Posterior vena cava (tissue), 2 donors: ENCODE measurements around the gene MCCD1. TPM values are rescaled to one million over a fixed set of nuclear protein-coding genes. Genes with fewer than 3 reads are reported as not detected.
"Not testable (repeated sequence)": the region's sequence is repeated elsewhere in the genome, so short reads cannot be mapped to it uniquely, and the experiment has no call there.

Source experiments
- DNase-seq: peaks from one replicate; pipeline ENCODE4 v3.0.0-alpha.2; 2020; ENCODE audit warnings: low spot score
- intact Hi-C, 2 donors: fragments of 100-400 bp; cut with DNase I; formaldehyde crosslinking; loops; one replicate each; pipeline versions ENCODE4 v1.14.1 to v1.14.2; 2022 to 2023
- total RNA-seq, 2 donors: library from RNA; stranded (reverse); fragmentation: NEBNext Ultra II Directional; extraction: Animal tissue kit (Norgen Biotek cat#: 25700); gene quantifications; one replicate each; pipeline ENCODE4 v1.2.1, GENCODE V29; 2021
- donor health status: DM: yes; HTN: yes; CAD: no.
- donor health status: DM: yes; HTN: yes; CAD: no.

MCCD1 gene
- total RNA-seq, 2 donors from 2014 or later = not detected

DNA sequence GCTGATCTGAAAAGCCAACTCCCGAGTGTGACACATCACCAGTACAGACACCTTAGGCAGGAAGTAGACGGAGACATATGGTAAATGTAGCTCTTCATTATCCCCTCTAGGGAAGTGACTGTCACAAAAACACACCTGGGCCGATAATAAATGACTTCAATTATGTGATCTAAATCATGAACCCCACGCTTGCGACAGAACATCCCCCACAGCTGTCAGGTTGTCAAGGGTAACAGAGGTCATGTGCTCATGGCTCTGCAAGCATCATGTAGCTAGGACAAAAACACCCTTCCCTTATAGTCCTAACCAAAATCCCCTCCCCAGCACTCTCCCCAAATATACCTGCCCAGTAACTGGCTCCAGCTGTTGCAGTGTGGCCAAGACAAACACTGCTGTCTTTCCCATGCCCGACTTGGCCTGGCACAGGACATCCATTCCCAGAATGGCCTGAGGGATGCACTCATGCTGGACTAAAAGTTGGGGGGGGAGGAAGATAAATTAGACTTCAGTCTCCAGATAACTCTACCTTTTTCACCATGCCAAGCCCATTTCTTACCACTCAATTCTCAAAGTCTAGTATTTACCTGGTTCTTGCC lies 10.1 kb downstream of the MCCD1 start:
- intact Hi-C loops = no loop called here
- no peak for DNase-seq

DNA sequence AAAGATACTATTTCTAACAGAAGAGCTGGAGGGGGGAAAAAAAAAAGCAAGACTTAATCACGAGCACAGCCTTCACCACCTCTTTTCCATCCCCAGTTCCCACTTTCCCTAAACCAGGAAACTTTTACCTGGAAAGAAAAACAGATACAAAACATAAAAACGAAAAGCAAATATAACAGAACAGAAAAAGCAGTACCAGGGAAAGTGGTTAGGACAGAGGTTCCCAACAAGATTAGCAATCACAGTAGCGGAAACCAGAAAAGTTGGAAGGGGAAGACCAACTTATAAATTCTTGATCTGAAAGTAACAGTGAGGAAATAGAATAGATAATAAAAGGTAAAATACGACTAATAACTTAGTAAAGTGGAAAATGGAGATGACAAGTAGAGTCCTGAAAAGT lies 11.9 kb downstream of the MCCD1 start:
- intact Hi-C loops = no loop called here
- DNase-seq = no peak

DNA sequence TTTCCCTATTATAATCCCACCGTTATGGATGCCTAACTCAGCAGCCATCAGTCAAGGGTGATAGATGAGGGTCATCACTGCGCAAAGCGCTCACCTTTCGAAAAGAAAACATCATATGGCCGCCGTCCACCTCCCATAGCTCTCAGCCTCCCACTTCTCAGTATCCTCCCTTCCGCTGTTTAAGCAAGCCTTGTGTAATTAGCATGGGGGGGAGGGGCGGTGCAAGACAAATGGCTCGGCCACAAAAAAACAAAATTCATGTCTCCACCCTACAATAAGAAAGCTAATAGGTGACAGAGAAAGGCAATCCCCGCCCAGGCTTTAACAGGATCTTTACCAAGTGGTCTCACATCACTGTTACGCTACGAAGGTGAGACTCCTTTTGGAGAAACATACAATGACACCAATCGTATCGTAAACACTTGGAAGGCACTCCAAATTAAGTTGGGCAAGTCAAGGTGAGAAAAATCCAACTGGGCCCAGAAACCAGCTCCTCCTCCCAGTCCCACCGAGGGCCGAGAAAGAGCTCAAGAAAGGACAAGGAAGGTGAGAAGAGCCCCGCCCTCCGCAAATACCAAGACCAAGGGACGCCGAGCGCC lies 12.4 kb downstream of the MCCD1 start:
- intact Hi-C loops = no loop called here
- DNase-seq = peak; percentile 86

DNA sequence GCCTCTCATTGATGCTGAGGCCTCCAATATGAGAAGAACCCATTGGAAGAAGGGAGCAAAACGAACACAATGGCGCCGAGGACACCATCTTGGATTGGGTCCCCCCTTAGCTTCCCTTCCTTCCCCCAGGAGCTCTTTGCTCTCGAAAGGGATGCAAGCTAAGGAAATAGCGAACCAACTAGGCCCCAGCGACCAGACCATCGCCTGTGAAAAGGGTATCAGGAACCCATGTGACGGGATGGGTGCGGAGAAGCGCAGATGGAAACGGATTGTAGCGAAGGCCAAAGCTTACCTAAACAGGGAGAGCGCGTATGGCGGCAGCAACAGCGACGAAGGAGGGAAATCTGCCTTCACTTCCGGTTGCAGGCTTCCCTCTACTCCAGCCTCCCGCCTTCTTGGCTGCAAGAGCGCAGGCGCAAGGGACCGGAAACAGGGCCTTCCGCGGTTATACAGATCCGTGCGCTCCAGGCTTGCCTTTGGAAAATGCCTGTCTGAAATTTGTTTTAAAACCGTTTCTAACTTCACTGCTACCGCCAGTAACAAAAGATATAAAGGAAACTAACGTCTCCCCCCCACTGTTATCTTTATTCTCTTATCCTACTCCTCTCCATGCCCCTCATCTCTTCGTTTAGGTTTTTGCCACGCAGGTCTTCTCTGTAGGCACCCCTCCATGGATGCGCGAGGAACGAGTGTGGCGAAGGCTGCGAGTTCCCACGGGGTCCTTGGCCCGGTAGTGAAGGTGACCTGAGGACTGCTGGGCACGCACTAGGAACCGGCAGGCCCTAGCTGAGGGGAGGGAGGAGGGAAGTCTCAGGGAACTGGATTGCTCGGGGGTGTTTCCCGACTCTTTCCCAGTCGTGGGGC lies 13.1 kb downstream of the MCCD1 start, which contains the start of gene DDX39B:
DDX39B (minus strand) TSS at position 346 of the 864 bp plus-strand sequence. CDS start 1,471 bp downstream, outside the sequence.
- intact Hi-C loops = no loop called here

DNA sequence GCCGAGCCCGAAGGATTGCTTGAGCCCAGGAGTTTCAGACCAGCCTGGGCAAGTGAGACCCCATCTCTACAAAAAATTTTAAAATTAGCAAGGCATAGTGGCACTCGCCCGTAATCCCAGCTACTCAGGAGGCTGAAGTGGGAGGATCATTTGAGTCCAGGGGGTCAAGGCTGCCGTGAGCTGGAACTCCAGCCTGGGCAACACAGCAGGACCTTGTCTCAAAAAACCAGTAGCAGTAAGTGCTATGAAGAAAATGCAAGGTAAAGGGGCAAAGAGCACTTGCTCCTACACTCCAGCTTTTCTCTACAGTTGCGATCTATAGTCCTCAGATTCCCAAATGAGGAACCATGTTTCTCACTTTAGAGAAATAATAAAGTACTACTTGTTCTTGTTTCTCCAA lies 14.9 kb downstream of the MCCD1 start:
- DNase-seq = no peak
- intact Hi-C loops = no loop called here

More for the DNA sequence above, 13.1 kb downstream of the MCCD1 start, which contains the start of gene DDX39B:
- DNase-seq = peak; percentile 99

DNA sequence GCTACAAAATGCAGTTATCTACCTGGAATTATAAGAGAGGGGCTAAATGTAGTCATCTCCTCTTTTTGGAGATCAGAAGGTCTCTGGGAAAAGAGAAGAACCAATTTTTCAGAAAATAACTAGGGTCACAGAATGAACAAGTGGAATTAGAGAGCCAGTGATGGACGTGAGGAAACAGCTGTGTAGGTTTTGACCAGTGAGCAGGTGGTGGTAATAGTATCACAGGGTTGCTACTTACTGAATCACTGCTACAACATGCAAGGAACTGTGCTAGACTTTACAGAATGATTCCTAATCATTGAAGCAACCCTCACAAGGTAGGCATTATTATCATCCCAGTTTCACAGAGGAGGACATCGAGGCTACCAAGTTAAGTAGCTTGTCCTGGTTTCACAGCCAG lies 15.9 kb downstream of the MCCD1 start:
- DNase-seq = no peak
- intact Hi-C loops = loop anchor here in 1 of 2 donors (5.0 kb wide), 1 partner anchor 53 kb away; no protein-coding TSS in a partner anchor

DNA sequence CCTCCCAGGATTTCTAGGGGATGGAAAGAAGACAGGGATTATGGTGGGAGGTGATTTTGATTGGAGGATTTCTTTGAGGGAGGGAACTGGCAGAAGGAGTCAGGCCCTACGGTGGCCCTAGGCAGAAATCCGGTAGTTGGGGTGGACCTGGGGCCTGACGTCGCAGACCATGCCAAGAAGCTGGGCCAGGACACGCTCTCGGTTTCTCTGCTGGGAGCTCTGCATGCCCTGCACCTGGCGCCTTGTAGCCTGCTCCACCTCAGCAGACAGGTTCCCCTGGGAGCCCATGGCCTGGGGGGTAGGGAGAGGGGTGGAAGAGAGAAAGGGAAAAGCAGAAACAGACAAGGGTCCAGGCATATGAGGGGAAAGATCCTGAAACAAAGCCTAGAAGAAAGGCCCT lies 16.5 kb downstream of the MCCD1 start:
- DNase-seq = no peak
- intact Hi-C loops = loop anchor here in 1 of 2 donors (5.0 kb wide), 1 partner anchor 52 kb away; no protein-coding TSS in a partner anchor

GRCh38 chr6:31546339-31546957 lies 17.7 kb downstream of the MCCD1 start, which contains the start of gene ATP6V1G2:
ATP6V1G2 (minus strand) TSS chr6:31546608; CDS start chr6:31546559, 49 bp downstream.
- peak; percentile 95 for DNase-seq
- intact Hi-C loops = loop anchor here (1.0 to 5.0 kb wide), 2 partner anchors 51 to 54 kb away; no protein-coding TSS in a partner anchor

DNA sequence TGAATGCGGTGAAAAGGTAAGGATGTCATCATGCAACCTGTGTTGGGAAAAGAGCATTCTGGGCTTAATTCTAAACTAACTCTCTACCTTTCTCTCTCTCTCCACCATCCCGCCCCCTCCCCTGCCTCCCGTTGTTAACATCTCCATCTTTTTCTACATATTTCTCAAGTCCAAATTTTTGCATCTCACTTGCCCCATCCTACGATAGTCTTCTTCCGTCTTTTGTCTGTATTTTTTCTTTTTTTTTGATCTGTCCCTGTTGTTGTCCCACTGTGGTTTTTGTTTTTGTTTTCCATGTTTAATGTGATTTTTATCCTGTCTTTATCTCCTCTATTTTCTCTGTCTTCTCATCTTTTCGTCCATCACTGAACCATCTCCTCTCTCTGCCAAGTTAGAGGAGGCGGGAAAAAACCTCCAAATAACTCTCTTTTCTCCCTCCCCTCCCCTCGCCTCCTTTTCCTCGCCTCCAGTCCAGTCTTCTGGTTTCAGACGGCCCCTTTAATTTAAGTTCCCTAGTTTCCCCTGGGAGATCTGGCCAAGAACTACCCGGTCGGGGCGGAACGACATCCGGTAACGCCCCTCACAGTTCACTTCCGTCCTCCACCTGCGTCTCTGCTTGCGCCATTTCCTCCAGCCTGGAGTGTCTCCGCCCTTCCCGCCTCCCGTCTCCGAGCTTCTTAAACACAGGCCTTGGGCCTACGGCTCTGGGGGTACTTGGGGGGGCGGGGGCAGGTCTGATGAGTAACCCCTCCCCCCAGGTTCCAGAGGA lies 18.4 kb downstream of the MCCD1 start, which contains the start of gene NFKBIL1:
NFKBIL1 (plus strand) TSS at position 651 of the 769 bp plus-strand sequence; CDS start at position 738, 87 bp downstream.
- intact Hi-C loops = loop anchor here (1.0 to 5.0 kb wide), 2 partner anchors 50 to 53 kb away; no protein-coding TSS in a partner anchor
- peak; percentile 98 for DNase-seq

GRCh38 chr6:31547727-31548543 lies 19.2 kb downstream of the MCCD1 start:
- intact Hi-C loops = loop anchor here in 1 of 2 donors (5.0 kb wide), 1 partner anchor 49 kb away; no protein-coding TSS in a partner anchor
- DNase-seq = no peak

DNA sequence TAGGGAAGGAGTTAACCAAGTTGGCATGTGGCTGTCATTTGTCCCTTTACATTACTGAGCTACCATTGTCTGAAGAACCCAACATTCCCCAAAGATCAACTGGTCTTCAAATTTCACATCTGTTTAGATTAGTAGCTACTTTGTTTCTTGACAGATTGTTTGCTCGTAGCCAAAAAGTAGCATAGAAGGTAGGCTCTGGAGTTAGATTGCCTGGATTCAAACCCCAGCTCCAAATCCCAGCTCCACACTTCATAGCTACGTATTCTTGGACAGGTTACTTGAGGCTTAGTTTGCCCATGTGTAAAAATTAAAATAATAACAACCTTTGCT lies 19.7 kb downstream of the MCCD1 start:
- intact Hi-C loops = loop anchor here in 1 of 2 donors (5.0 kb wide), 1 partner anchor 49 kb away; no protein-coding TSS in a partner anchor
- no peak for DNase-seq

- intact Hi-C loops, DNase-seq: not testable (repeated sequence)
Observed at GRCh38 chr6:31551371-31551770, 22.6 kb downstream of the MCCD1 start.

GRCh38 chr6:31556307-31556706 lies 27.5 kb downstream of the MCCD1 start:
- intact Hi-C loops = no loop called here
- no peak for DNase-seq

DNA sequence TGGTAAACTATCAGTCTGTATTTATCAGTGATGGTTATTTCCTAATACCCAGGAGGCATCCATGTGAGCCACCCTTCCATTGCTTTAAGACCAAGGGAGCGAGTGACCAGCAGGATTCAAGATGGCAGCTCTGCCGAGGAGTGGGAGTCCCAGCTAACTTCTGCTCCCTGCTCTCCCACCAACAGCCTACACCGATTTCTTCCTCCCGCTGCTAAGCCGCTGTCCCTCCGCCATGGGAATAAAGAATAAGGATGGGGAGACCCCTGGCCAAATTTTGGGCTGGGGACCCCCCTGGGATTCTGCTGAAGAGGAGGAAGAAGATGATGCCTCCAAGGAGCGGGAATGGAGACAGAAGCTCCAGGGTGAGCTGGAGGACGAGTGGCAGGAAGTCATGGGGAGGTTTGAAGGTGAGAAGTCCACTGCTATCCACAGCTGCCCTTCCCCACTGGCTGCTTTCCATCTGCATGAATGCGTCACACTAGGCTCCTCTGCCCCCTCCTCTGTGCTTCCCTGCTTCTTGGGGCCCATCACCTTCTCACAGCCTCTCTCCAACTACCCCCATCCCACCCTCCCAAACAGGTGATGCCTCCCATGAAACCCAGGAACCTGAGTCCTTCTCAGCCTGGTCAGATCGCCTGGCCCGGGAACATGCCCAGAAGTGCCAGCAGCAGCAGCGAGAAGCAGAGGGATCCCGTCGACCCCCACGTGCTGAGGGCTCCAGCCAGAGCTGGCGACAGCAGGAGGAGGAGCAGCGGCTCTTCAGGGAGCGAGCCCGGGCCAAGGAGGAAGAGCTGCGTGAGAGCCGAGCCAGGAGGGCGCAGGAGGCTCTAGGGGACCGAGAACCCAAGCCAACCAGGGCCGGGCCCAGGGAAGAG lies 28.9 kb downstream of the MCCD1 start:
- DNase-seq = no peak
- intact Hi-C loops = no loop called here

GRCh38 chr6:31558318-31558625 lies 29.5 kb downstream of the MCCD1 start:
- no peak for DNase-seq
- intact Hi-C loops = no loop called here

DNA sequence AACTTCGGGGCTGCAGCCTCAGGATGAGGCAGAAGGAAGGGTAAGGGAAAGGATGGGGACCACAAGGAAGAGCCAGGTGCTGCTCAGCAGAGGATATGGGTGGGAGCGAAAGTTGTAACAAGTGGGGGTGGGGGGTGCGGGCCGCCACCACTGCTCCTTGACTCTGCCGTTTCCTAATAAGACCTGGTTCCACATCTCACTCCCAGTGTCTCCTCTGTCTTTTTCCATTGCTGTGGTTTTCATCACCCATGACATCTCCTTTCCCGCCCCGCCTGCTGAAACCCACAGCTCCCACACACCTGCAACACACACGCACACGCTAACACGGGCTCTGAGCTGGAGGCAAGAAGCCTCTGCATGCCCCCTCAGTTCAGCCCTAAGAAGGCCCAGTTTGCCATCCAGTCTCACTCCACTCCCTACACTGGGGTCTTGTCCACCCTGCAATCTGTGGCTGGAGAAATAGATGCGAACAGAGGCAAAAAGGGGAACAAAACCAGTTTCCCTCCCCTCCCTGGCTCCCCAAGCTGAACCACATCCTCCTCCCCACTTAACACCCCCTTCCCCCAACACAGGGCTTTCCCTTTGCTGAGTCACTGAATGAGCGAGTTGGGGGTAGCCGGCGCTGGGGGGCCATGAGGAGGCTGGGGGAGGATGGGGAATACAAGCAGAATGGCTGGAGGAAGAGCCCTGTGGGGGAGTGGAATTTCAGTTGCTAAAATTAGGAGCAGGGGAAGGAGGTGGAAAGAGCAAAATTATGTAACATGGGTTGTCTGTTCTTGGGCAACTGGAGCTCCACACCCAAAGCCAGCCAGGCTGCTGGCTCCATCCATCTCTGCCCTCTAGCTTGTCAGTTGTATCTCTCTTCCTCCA lies 30.1 kb downstream of the MCCD1 start:
- intact Hi-C loops = no loop called here
- no peak for DNase-seq
